Measurements from ENCODE around the gene EOMES.

EOMES gene

DNA sequence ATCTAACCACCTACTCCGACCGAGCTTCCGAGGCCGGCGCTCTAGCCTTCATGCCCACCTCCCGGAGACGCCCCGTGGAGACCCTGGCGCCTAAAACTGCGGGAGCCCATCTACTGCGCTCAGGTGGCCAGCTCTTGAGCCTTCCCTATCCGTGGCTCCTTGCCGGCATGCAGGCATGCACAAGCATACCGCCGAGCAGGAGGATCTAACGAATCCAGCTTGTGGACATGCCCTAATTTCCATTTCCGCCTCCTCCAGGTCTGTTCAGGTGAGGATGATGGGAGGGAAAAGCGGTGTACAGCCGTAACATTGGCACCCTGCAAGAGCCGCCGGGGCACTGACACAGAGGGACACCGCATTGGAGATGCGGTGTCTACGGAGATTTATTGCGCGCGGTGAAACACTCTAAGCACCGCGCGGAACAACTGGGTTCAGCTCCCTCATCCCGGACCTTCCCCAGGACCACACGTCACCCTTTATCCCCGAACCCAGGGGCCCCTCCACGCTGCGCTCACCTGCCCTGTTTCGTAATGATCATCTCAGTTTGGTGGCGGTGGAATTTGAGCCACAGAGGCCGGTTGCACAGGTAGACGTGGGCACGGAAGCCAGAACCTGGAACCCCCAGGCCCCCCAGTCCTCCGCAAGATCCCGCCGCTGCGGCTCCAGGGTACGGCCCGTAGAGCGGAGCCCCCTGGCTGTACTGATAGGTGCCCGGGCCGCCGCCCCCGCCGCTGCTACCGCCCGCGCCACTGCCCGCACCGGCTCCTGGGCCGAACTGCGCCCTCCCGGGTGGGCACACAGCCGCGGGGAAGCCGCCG lies 1.0 kb downstream of the EOMES start:
- DNase-seq (ENCODE audit: low read depth, low spot score): no peak

GRCh38 chr3:27719314-27720003 lies 2.7 kb downstream of the EOMES start:
- DNase-seq (ENCODE audit: low read depth, low spot score): no peak

DNA sequence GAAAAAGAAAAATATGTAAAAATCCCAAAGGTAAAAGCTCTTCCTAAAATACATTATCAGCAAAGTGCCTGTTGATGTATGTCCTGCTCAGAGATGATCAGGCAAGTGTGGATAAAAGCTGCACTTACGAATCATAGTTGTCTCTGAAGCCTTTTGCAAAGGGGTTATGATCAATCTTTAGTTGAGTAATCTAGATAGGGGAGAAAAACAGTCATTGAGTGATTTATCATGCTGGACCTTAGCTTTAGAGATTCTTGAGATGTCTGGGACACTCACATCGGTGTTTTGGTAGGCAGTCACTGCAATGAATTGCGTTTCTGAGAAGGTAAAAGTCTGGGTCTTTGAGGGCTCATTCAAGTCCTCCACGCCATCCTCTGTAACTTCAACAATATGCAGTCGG lies 3.7 kb downstream of the EOMES start:
- no peak for DNase-seq (ENCODE audit: low read depth, low spot score)

- no peak for DNase-seq (ENCODE audit: low read depth, low spot score)
Observed at GRCh38 chr3:27717200-27717852, 4.8 kb downstream of the EOMES start.

DNA sequence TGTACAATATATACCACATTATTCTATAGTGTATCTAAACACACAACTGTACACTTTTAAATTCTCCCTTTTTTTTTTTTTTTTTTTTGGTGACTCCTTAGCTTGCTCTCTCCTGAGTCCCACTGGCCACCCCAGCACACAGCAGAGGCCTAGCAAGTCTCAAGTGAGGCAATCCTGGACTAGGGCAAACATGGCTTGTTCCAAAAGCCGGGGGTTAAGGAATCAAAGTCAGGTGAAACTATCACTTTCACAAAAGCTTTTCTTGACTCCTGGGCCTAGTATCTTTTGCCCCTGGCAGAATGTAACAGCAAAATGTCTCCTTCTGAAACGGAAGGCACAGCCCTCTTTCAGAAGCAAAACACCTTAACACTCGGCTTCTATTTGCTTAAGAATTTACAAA lies 5.8 kb downstream of the EOMES start:
- no peak for DNase-seq (ENCODE audit: low read depth, low spot score)

- DNase-seq (ENCODE audit: low read depth, low spot score): no peak
Observed at GRCh38 chr3:27715863-27716262, 6.3 kb downstream of the EOMES start.

- DNase-seq (ENCODE audit: low read depth, low spot score): no peak
Observed at GRCh38 chr3:27715454-27715806, 6.7 kb downstream of the EOMES start.

DNA sequence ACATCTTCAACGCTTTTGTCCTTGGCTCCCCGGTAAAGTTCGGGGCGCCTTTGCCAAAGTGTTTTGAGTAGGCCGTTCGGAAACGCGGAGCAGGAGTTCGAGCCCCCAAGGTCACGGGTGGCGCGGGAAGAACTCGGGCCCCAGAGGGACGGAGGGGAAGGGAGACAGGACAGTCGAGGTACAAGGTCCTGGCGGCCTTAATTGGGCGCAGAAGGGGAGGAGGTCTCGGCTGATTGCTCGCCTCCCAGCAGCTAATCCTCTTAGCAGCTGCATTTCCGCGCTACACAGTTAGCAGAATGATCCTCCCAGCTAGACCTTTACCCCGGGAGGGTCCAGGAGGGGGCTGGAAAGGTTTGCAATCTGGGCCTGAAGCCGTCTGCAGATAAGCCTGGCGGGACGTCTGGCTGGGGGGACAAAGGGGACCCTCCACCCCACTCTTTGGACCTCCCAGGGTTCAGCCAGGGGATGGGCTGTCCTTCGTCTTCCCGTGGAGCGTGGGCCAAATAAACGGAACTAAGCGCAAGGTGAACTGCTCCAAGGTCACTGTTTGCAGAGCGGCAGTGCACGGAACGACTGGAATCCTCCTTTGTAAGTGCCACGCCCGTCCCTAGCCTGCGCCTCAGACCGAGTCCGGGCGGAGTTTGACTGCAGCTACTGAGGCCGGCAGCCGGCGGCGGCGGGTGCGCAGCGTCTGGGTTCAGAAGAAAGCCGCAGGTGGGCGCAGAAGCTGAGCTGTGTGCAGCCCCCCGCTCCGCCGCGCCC lies 7.2 kb downstream of the EOMES start:
- no peak for DNase-seq (ENCODE audit: low read depth, low spot score)

GRCh38 chr3:27714146-27714526 lies 8.0 kb downstream of the EOMES start:
- no peak for DNase-seq (ENCODE audit: low read depth, low spot score)

GRCh38 chr3:27713435-27714145 lies 8.5 kb downstream of the EOMES start:
- no peak for DNase-seq (ENCODE audit: low read depth, low spot score)

DNA sequence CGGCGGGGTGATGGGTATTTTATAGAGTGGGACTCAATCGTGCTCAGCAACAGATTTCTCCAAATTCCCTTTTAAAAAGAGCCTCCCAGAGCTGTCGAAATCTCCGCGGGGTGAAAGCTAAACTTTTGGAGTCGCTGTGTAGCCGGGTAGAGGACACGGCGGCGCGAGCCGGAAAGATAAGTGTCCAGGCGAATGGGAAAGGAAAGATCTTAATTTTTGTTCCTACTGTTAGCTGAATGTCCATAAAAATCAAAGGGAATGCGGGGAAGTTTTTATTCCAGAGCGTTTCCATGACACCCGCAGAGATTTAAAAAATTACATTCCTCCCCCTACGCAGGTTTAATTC lies 9.1 kb downstream of the EOMES start:
- DNase-seq (ENCODE audit: low read depth, low spot score): no peak

DNA sequence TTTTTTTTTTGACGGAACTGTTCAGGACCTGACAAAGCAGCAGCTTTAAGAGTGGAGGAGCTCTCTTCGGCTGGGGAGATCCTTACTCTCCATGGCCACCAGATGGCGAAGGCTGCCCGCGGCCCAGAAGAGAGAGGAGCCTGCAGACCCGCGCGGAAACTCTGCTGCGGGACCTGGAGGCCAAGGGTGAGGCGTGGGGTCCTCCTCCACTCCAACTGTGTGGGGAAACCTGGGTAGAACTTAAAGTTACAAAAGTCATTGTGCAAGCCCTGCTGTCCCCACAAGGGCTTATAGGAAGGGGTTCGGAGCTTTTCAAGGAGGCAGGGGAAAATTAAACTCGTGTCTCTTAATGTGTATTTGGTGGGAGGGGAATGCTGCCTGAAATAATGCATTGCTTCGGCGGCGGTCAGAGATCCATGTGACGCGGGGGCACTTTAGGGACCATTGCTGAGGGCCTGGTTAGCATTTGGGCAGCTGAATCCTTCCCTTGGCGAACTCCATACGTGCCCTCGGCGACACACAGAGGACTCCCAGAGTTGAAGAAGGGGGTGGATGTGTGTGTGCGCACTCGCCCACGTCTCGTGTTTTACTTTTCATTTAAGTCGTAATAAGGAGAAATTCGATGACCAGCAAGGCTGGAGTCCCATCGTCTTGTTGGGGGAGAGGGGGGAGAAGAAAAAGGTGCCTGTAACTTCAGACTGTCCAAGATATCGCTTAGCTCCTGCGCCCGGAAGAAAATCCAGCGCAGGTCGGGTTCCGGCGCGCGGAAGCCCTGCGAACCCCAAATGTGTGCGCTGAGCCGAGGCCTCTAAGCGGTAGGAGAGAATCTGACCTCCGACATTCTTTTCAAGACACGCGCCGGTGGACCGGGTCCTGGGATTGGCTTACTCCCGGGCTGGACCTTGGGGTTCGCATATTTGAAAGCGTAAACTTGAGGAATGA lies 9.7 kb downstream of the EOMES start:
- DNase-seq (ENCODE audit: low read depth, low spot score): peak; percentile 58

DNA sequence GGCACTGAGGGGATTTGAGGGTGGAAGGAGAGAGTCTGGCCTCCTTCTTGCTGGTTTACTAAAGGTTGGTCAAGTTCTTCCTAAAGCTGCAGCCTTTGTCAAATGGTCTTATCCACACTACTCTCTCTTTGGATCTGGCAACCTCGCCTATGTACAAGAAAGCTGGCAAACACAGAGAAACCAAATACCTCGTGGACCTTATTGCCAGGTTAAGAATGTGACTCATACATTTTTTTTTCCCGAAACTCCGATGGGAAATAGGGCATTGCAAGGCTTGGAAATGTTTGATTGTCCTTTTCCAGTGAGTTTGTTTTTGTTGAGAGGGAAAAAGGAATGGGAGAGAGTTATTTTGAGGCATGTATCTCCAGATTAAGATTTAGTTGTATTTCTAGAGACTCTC lies 13.9 kb downstream of the EOMES start:
- no peak for DNase-seq (ENCODE audit: low read depth, low spot score)

DNA sequence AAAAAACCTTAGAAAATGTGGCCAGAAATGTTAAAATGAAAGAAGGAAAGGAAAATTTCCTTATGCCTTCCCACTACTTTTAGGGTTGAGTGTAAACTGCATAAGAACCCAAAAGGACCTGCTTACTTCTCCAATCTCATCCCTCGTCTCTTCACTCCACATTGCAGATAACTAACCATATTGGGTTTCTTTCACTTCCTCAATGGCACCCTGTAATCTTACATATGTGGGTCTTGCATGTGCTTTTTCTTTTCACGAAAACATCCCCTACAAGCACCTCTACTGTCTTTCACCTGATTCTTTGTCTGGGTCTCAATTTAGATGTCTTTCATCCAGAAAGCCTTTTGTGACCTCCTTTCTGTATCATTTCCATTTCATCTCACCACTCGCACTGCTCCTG lies 23.1 kb downstream of the EOMES start:
- no peak for DNase-seq (ENCODE audit: low read depth, low spot score)

DNA sequence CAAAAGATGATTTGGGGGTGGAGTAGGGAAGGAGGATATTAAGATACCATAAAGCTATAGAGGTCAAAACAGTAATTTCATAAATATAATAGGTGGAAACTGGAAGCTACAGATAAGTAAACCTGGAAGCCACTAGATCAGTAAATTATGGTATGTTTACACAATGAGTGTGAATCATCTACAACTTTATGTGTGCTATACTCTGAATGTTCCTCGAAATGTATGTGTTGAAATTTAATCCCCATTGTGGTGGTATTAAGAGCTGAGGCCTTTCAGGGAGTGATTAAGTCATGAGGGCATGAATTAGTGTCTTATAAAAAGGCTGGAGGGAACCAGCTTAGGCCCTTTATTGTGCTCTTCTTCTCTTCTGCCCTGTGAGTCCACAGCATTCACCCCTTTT lies 25.2 kb downstream of the EOMES start:
- no peak for DNase-seq (ENCODE audit: low read depth, low spot score)

DNA sequence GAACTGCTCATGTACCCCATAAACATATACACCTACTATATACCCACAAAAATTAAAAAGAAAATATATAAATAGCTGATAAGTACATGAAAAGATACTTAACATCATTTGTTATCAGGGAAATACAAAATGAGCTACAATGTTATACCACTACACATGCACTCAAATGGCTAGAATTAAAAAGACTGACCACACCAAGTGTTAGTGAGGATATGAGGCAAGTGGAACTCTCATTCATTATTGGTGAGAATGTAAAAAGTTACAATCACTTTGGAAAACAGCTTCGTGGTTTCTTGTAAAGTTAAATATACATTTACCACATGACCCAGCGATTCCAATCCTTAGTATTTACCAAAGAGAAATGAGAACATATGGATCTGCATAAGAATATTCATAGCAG lies 26.5 kb downstream of the EOMES start:
- DNase-seq (ENCODE audit: low read depth, low spot score): no peak

DNA sequence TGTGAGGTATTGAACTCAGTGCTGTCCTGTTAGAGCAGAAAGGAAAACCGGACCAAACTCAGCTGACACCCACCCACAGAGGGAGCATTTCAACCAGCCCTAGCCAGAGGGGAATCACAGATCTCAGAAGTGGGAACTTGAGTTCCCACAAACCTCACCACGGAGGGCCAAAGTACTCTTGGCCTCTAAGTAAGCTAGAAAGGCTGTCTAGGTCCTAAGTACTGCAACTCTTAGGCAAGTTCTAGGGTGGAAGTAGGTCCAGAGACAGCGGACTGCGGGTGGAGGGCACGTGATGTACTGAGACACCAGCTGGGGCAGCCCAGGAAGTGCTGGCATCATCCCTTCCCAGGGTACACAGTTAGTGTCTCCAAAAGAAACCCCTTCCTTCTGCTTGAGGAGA lies 34.1 kb downstream of the EOMES start:
- DNase-seq (ENCODE audit: low read depth, low spot score): no peak

- DNase-seq (ENCODE audit: low read depth, low spot score): no peak
Observed at GRCh38 chr3:27686642-27687041, 35.5 kb downstream of the EOMES start.

GRCh38 chr3:27685474-27685873 lies 36.6 kb downstream of the EOMES start:
- no peak for DNase-seq (ENCODE audit: low read depth, low spot score)

DNA sequence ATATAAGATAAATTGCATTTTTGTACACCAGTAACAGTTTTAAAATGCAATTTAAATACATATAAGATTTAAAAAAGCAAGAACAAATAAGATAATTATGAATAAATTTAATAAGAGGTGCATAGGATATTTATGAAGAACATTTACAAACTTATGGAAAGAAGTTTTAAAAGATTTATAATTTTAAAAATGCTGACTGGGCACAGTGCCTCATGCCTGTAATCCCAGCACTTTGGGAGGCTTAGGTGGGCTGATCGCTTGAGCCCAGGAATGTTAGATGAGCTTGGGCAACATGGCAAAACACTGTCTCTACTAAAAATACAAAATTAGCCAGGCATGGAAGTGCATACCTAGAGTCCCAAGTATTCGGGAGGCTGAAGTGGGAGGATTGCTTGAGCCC lies 37.8 kb downstream of the EOMES start:
- DNase-seq (ENCODE audit: low read depth, low spot score): no peak
